Kidney (tissue), 14 donors: Measurements from ENCODE around the gene SPHK2. TPM values are rescaled to one million over a fixed set of nuclear protein-coding genes. Genes with fewer than 3 reads are reported as not detected.
"Not testable (repeated sequence)": the region's sequence is repeated elsewhere in the genome, so short reads cannot be mapped to it uniquely, and the experiment has no call there.

Experiments
- DNase-seq, 5 donors: peaks; one replicate each; pipeline ENCODE4 v3.0.0-alpha.2; 2013 to 2020
- FAIRE-seq: peaks from 2 replicates; lab custom pipeline; 2012; peaks lifted over from hg19 to GRCh38; lab: Jason Lieb, UNC
- H3K27ac ChIP-seq, 2 donors: one replicate each; pipeline ENCODE4 v1.7.0; 2013; ENCODE audit warnings: low read depth in 2 of 2, low read length in 2 of 2, inconsistent platforms in 1 of 2
- H3K27me3 ChIP-seq: one replicate; pipeline ENCODE4 v1.7.1; 2013; ENCODE audit warnings: low read length, inconsistent platforms; ENCODE audit not compliant: control insufficient read depth, insufficient read depth
- H3K36me3 ChIP-seq, 3 donors: one replicate each; pipeline versions ENCODE4 v1.7.0 to v1.7.1; 2013; ENCODE audit warnings: low read length in 3 of 3, control low read depth in 1 of 3, inconsistent platforms in 1 of 3; ENCODE audit not compliant: insufficient read depth in 3 of 3, control insufficient read depth in 2 of 3
- H3K4me1 ChIP-seq, 3 donors: one replicate each; pipeline versions ENCODE4 v1.7.0 to v1.7.1; 2013; ENCODE audit warnings: low read length in 3 of 3, inconsistent platforms in 1 of 3, low read depth in 1 of 3; ENCODE audit not compliant: control insufficient read depth in 2 of 3, insufficient read depth in 2 of 3
- H3K4me3 ChIP-seq, 3 donors: one replicate each; pipeline versions ENCODE4 v1.7.0 to v1.8.1; 2013; ENCODE audit warnings: low read length in 3 of 3, control low read depth in 1 of 3, inconsistent platforms in 1 of 3
- H3K9ac ChIP-seq, 3 donors: one replicate each; pipeline versions ENCODE4 v1.7.0 to v1.7.1; 2013; ENCODE audit warnings: low read length in 3 of 3, control low read depth in 1 of 3, inconsistent platforms in 1 of 3
- H3K9me3 ChIP-seq, 3 donors: one replicate each; pipeline versions ENCODE4 v1.7.0 to v1.7.1; 2013; ENCODE audit warnings: low read length in 3 of 3, control low read depth in 1 of 3, inconsistent platforms in 1 of 3; ENCODE audit not compliant: control insufficient read depth in 2 of 3, insufficient read depth in 1 of 3
- intact Hi-C: fragments of 100-400 bp; cut with DNase I; formaldehyde crosslinking; loops from one replicate; pipeline ENCODE4 v1.11.1; 2022
- polyA plus RNA-seq: library from polyadenylated mRNA; stranded (reverse); fragments of 350-450 nt; fragmentation: Illumina TruSeq; extraction: RNeasy Lipid Tissue Mini Kit (QIAGEN cat#74804); gene quantifications from one replicate; pipeline ENCODE4 v1.2.3, GENCODE V29; 2014; ENCODE audit warnings: low read depth, low replicate concordance; ENCODE audit not compliant: insufficient read depth
- total RNA-seq: library from RNA; stranded (reverse); fragmentation: NEBNext Ultra II Directional; extraction: Animal tissue kit (Norgen Biotek cat#: 25700); gene quantifications from one replicate; pipeline ENCODE4 v1.2.1, GENCODE V29; 2021
- TF ChIP-seq, protein P1 (sequence below): IDR thresholded peaks from 3 replicates; pipeline ENCODE4 v1.5.1; 2012; ENCODE audit warnings: mild to moderate bottlenecking, moderate library complexity, borderline replicate concordance; ENCODE audit not compliant: insufficient read depth; ENCODE audit errors: extremely low read depth
- donor health status: control.
- donor health status: control.
- donor health status: control.
- donor health status: control.
- donor health status: control.
- donor health status: DM: yes; HTN: yes; CAD: no.
- donor health status: Normal renal cell carcinoma (clear cell type).

Gene SPHK2
- total and polyA plus RNA-seq, 2 donors from 2014 or later = 23.3 to 37.2 TPM

DNA sequence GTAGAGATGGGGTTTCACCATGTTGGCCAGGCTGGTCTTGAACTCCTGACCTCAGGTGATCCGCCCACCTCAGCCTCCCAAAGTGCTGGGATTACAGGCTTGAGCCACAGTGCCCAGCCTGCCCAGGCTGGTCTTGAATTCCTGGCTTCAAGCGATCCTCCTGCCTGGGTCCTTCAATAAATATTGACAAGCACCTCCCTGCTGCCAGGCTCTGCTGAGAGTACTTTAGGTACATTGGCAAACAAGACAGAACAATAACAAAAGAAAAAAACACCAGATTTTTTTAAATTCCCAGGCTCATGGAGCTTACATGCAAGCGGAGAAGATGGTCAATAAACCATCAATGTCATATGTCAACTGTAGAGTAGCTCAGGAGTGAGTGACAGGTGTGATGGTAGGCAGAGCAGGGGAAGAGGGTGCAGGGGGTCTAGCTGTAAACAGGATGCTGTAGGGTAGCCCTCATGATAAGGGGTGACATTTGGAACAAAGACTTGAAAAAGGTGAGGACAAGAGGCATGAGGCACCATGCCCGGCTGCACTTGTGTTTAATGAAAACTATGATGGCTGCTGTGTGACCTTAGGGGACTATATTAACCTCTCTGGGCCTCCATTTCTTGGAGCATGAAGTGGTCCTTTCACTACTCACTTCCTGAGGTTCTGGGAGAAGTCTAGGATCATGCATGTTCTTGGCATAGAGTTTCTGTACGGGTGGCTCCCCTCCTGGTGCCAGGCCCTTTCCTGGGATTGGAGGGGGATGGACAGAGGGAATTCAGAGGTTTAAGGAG lies 47.7 kb upstream of the SPHK2 start:
- Histone ChIP-seq H3K9ac (no peak overlapping the region), H3K4me1 (peaks cover 0 to 4% (median 0%) of the 10 kb centered on the region in 3 donors), H3K9me3 (no peaks in the 10 kb centered on the region), H3K36me3 (no peaks in the 10 kb centered on the region), H3K27ac (no peak overlapping the region), H3K27me3 (no peaks in the 10 kb centered on the region), H3K4me3 (no peak overlapping the region)
- FAIRE-seq (no peak), DNase-seq (no peak)
- intact Hi-C loops = no loop called here
- TF ChIP-seq, protein P1, sequence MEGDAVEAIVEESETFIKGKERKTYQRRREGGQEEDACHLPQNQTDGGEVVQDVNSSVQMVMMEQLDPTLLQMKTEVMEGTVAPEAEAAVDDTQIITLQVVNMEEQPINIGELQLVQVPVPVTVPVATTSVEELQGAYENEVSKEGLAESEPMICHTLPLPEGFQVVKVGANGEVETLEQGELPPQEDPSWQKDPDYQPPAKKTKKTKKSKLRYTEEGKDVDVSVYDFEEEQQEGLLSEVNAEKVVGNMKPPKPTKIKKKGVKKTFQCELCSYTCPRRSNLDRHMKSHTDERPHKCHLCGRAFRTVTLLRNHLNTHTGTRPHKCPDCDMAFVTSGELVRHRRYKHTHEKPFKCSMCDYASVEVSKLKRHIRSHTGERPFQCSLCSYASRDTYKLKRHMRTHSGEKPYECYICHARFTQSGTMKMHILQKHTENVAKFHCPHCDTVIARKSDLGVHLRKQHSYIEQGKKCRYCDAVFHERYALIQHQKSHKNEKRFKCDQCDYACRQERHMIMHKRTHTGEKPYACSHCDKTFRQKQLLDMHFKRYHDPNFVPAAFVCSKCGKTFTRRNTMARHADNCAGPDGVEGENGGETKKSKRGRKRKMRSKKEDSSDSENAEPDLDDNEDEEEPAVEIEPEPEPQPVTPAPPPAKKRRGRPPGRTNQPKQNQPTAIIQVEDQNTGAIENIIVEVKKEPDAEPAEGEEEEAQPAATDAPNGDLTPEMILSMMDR = no peak

- Histone ChIP-seq H3K36me3 (no peaks in the 10 kb centered on the region), H3K27me3 (no peaks in the 10 kb centered on the region), H3K4me1 (peaks cover 0 to 4% (median 0%) of the 10 kb centered on the region in 3 donors), H3K4me3 (no peak overlapping the region), H3K9ac (no peak overlapping the region), H3K9me3 (no peaks in the 10 kb centered on the region), H3K27ac (no peak overlapping the region)
- DNase-seq (peak in 2 of 5 donors; percentile 54 to 65), FAIRE-seq (no peak)
- TF ChIP-seq, protein P1 = no peak
- intact Hi-C loops = no loop called here
Measured at GRCh38 chr19:48573163-48573505, 46.2 kb upstream of the SPHK2 start.

DNA sequence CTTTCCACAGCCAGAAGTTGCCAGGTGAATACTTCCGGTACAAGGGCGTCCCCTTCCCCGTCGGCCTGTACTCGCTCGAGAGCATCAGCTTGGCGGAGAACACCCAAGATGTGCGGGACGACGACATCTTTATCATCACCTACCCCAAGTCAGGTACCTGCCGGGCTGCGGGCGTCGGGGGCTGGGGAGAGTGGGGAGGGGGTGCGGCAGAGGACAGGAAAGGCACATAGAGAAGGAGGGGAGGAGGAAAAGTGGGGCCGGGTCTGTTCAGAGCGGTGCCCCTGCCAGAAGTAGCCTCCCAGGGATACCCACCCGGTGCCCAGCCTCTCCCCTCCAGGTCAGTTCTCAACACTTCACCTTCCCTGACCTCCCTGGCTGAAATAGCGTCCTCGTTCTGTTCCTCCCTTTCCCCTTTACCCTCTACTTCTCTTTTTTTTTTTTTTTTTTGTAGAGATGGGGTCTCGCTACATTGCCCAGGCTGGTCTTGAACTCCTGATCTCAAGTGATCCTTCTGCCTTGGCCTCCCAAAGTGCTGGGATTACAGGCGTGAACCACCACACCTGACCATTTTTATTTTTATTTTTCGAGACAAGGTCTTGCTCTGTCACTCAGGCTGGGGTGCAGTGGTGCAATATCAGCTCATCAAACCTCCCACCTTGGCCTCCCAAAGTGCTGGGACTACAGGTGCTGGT lies 43.2 kb upstream of the SPHK2 start:
- Histone ChIP-seq H3K27me3 (no peaks in the 10 kb centered on the region), H3K9ac (no peak overlapping the region), H3K4me3 (no peak overlapping the region), H3K36me3 (no peaks in the 10 kb centered on the region), H3K4me1 (no peaks in the 10 kb centered on the region), H3K9me3 (no peaks in the 10 kb centered on the region), H3K27ac (no peak overlapping the region)
- FAIRE-seq (no peak), DNase-seq (no peak)
- TF ChIP-seq, protein P1 = no peak
- intact Hi-C loops = no loop called here

DNA sequence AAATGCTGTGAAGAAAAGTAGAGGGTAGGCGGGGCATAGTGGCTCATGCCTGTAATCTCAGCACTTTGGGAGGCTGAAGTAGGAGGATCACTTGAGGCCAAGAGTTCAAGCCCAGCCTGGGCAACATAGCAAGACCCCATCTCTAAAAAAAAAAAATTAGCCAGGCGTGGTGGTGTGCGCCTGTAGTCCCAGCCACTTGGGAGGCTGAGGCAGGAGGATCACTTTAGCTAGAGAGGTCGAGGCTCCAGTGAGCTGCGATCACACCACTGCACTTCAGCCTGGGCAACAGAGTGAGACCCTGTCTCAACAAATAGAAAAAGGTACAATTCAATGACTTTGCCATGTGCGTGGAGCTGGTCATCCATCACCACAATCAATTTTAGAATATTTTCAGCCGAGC lies 41.4 kb upstream of the SPHK2 start:
- H3K27me3 ChIP-seq, H3K9ac ChIP-seq, H3K27ac ChIP-seq, H3K36me3 ChIP-seq, H3K4me3 ChIP-seq, H3K4me1 ChIP-seq, H3K9me3 ChIP-seq, FAIRE-seq, intact Hi-C loops, DNase-seq: not testable (repeated sequence)
